ENCODE data around the gene CALR.
"Not testable (repeated sequence)": the region's sequence is repeated elsewhere in the genome, so short reads cannot be mapped to it uniquely, and the experiment has no call there.

CALR gene

DNA sequence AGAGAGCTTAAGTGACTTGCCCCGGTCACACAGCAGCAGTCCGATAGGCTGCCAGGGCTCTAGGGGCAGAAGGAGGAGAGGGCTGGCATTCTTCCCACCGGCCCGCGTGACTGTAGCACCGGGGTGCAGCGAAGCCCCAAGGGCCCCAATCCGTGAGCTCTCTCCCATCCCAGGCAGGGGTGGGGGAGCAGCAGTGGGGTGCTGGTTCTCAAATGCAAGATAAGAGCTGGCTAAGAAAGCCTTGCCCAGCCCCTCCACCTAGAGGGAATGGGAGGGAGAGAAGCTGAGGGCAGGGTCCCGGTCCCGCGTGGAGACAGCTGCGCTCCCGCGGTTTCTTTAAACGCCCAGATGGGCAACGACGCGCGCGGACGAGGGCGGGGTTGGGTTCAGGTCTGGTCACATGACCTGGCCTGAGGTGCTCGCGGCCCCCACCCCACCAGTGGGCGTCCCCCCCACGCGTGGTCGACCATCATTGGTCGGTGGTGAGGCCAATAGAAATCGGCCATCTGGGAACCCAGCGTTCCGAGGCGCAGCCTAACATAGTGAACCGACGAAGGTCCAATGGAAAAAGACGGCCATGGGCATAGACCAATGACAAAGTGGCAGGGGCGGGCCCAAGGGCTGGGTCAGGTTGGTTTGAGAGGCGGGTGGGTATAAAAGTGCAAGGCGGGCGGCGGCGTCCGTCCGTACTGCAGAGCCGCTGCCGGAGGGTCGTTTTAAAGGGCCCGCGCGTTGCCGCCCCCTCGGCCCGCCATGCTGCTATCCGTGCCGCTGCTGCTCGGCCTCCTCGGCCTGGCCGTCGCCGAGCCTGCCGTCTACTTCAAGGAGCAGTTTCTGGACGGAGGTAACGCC lies at the start of gene CALR:
CALR (plus strand) TSS at position 683 of the 852 bp plus-strand sequence; CDS start at position 754, 71 bp downstream.
- DNase-seq: peak; percentile 99

DNA sequence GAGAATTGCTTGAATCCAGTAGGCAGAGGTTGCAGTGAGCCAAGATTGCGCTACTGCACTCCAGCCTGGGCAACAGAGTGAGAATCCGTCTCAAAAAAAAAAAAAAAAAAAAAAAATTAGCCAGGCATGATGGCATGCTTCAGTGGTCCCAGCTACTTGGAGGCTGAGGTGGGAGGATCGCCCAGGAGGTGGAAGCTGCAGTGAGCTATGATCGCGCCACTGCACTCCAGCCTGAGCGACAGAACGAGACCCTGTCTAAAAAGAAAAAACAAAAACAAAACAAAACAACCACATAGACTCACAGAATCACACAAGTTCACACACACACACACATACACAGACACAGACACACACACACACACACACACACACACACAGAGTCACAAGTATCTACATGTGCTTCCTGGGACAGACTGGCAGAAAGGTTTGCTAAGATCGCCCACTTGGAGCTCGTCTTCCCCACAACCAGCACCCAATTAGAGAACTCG lies 48.1 kb upstream of the CALR start:
- not testable (repeated sequence) for DNase-seq

DNA sequence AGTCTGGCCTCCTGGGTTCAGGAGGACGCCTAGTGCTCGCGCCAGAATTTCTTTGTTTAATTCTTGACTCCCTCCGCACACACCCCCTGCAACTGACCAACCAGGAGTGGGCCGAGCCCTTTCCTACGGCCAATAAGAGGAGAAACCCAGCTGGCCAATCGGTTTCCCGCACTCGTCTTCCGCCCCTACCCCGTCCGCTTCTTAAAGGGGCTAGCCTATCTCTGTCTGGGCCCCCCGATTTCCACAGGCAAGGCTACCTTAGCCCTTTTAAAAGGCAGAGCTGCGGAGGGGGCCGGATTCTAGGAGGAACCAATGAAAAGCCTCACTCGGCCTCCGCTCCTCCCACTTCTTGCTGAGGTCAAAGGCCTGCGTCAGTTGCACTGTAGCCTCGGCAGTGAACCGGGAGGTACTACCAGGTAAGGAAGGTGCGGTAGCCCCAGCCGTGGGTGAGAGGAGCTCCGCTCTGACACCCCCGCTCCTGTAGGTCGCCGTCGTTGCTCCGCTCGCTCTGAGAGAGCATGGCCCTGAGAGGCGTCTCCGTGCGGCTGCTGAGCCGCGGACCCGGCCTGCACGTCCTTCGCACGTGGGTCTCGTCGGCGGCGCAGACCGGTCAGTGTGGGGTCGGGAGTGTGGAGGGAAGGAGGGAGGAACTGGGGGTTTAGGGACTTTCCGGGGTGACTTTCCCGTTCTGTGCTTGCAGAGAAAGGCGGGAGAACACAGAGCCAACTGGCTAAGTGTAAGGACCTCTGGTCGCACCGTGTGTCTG lies 47.4 kb upstream of the CALR start, which contains the start of gene GCDH:
GCDH (plus strand) TSS at position 374 of the 766 bp plus-strand sequence; CDS start at position 519, 145 bp downstream.
- peak; percentile 99 for DNase-seq

DNA sequence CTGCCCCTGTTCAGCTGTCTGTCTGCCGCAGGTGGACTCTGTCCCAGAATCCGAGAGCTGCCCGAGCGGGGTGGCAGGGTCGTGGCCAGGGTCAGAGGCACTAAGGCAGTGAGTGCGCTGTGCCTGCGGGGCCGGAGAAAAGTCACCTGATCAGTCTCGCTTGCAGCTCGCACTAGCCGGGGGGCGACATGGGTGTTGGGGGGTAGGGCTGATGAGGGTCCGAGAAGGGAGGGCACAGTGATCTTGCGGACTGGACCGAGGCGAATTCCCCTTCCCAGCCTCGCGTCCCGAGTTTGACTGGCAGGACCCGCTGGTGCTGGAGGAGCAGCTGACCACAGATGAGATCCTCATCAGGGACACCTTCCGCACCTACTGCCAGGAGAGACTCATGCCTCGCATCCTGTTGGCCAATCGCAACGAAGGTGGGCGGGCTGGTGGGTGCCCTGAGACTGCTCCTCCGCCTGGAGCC lies 46.8 kb upstream of the CALR start:
- no peak for DNase-seq

DNA sequence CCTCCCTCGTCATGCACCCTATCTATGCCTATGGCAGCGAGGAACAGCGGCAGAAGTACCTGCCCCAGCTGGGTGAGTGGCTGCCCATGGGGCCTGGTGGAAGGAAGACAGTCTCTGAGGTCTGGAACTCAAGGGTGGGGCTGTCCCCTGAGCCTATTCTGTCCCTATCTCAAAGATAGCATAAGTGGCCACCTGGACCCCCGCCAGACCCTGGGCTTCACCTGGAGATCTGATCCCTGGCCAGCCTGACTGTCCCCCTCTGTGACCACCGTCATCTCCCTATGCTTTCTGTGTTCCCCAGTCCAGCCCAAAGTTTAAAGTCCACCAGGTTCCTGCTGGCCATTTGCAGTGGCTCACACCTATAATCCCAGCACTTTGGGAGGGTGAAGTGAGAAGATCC lies 44.8 kb upstream of the CALR start:
- no peak for DNase-seq

DNA sequence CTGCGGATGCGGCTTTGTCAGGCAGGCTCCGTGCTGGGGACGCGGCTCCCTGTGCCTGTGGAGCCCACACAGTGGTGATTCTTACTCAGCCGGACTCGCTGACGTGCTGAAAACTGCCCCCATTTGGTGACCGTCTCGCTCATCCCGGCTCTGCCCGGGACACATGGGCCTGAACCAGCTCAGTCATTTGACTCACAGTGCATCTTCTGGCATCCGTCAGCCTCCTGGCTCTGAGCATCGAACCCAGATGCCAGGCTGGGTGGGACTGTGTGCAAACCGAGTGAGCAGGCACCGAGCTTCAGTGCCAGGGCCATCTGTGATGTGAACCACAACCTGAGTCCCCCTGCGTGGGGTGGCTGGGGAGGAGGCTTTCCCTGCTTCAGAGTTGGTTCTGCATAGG lies 41.9 kb upstream of the CALR start:
- DNase-seq: no peak

DNA sequence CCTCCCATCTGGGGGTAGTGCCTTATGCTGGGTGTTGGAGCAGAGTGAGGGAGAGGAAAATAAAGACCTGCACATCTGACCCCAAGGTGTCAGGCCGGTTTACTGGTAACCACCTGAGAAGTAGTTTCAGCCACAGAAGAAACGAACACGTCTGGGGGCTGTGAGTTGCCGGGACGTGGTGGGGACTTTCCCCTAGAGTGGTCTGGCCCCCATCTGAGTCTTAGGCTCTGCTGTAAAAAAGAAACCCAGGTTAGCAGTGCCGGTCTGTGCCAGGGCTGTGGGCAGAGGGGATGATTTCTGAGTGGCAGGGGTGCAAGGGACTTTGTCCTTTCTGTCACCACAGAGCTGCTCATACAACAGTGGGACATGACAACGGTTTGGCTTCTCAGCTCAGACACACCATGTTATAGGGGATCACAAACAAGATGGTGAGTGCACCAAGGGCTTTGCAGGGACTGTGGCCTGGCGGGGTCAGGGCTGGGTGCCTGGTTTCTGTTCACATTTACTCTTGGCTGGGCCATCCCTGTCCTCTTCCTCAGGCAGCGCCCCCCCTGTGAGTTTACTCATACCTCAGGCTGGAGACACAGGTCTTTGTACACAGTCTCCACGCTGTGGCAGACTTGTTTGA lies 38.4 kb upstream of the CALR start:
- DNase-seq: no peak

DNA sequence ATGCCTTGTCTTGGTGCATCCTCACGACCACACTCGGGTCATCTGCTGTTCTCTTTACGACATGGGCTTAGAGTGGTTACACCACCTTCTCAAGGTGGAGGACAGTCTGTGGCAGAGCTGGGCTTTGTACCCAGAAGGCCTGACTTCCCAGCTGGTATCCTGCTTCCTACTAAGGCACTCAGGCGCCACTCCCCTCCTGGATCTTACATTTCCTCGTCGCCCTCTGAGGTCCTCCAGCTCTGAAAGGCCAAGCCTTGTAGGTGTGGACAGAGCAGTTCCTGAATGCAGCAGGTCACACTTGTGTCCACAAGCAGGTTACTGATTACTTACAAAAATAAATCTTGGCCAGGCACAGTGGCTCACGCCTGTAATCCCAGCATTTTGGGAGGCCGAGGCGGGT lies 31.2 kb upstream of the CALR start:
- no peak for DNase-seq

DNA sequence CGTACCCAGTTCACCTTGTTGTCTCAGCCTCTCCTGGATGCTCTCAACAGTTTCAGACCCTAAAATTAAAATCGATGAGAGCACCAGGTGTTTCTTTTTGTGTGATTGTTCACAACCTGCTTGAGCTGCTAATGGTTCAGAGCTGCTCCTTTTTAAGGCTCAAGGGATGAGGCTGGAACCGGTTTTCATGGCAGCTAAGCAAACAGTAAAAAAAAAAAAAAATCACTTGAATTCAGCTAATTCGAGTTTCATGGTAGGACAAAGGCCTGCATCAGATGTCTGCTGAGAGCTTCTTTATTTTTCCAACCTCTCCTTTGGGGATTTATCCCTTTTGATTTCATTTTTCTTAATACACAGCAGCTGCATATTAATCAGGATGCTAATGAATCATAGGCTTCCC lies 25.8 kb upstream of the CALR start:
- DNase-seq: no peak

DNA sequence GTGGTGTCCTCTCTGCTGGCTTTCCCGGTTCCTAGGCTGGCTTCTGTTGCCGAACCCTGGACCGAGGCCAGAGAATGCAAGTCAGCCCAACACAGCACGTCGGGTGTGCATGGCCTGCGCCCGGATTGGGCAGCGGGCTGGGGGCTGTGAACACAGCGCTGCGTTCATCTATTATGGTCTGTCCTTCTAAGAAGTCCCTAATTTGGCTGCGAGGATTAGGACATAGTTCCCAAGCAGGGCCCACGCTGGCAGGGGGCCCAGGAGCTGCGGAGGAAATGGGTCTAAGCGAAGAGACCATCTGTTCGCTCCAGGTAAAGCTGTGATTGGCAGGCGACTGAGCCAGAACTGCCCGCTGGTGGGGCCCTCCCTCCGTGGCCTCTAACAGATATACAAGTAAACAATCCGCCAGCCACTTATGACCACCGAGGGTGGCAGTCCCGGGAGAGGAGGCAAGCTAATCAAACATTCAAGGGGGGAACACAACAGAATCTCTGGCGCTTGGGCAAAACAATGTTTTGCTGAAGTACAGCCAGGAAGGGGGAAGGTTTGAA lies 25.3 kb upstream of the CALR start:
- DNase-seq: no peak

DNA sequence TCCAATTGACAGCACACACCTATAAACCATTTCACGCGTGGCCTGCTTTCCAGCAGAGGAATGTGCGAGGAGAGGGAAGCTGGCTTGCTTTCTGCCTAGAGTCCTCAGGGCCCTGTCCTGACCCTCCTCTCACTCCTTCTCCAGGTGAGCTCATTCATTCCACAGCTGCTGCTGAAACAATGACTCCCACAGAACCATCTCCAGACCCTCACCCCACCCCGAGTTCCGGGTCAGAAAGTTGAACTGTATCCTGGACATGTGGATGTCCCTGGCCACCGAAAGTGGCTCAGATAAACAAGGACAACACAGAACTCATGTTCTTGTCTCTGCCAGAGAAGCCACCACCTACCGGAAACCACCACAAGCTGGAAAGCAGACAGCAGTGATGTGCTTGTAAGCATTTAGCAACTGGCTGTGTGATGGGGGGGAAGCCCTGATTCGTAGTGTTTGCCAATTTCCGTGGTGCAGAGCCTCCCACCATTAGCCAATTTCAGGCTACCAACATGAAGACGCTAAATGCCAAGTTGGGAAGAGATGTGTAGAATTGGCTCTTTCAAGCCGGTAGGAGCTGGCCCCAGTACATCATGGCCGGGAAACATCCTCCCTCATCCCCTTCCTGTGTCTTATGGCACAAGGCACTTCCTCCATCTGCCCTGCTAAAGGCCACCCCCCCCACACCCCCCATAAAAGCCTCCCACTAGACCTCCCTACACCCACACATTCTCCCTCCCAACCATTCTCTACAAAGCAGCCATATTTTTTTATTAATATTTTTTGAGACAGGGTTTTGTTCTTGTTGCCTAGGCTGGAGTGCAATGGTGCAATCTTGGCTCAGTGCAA lies 24.3 kb upstream of the CALR start:
- peak; percentile 61 for DNase-seq

DNA sequence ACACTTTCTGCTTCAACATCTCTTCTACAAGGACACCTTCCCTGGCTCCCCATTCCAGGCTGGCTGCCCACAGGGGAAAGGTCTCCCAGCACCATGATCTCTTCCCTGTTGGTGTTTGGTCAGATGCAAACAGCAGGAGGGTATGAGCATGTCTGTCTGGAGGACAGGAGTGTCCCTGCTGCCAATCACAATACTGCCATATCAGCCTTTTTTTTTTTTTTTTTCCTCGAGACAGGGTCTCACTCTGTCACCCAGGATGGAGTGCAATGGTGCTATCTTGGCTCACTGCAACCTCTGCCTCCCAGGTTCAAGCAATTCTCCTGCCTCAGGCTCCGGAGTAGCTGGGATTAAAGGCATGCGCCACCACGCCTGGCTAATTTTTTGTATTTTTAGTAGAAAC lies 22.5 kb upstream of the CALR start:
- not testable (repeated sequence) for DNase-seq

DNA sequence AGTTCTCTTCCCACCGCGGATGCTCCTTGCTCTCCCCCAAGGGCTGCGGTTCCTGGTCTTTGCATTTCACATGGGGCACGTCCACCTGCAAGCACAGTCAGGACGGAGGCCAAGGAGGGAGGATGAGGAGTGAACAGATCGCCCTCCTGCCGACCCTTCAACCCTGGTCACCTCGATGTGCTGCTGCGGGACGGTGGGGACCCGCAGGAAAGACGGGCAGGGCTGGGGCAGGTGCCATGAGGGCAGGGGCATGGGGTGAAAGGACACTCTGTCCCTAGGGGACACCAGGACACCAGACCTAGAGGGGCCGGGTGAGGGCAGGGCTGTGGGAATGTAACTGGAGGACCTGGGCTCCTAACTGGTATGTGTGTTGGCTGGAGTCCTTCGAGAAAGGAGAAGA lies 20.2 kb upstream of the CALR start:
- DNase-seq: no peak

DNA sequence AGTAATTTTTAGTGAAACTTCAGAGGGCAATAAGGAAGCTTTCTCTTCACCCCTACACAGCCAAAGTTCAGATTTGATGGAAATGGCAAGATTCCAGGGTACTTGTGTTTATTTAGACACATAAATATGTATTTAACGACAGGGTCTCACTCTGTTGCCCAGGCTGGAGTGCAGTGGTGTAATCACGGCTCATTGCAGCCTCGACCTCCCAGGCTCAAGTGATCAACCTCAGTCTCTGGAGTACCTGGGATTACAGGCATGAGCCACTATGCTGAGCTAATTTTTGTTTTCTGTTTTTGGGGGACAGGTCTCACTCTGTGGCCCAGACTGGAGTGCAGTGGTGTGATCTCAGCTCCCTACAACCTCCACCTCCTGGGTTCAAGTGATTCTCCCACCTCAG lies 17.4 kb upstream of the CALR start:
- DNase-seq: no peak

DNA sequence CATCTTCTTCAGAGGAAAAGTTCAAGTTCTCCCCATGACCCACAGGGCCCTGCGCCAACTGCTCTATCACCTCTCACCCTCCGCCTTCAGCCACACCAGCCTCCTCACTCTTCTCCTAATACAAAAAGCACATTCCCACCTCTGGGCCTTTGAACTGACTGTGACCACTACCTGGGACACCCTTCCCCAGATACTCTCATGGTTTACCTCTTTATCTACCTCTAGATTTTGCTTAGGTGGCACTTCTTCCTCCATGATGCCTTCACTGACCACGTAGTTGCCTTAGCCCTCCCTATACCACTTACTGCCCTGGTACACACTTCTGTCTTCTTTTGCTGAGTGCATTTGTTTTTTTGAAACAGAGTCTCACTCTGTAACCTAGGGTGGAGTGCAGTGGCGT lies 15.4 kb upstream of the CALR start:
- no peak for DNase-seq

DNA sequence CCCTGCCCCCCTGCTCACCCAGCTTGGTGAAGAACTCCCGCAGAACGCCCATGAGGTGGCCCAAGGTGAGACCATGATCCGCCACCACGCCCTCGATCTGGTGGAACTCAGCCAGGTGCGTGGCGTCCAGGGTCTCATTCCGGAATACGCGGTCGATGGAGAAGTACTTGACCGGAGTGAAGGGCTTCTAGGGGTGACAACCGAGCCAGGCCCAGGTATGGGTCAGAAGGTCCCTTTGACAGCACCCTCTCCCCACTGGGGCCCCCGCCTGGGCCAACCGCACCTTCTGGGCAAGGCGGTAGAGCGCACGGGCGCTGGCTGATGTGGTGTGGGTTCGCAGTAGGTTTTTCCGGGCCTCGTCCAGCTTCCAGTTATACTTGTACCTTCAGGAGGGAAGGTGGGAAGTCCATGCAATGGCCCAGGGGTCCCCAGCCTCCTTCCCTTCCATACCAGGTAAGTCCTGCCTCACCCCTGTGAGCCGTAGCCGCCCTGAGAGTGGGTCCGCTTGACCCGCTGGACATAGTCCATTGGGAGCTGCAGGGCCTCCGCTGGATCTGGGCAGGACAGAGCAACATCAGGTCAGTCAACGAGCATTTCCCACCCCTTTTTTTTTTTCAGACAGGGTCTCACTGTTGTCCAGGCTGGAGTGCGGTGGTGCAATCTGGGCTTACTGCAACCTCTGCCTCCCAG lies 13.6 kb upstream of the CALR start:
- no peak for DNase-seq

DNA sequence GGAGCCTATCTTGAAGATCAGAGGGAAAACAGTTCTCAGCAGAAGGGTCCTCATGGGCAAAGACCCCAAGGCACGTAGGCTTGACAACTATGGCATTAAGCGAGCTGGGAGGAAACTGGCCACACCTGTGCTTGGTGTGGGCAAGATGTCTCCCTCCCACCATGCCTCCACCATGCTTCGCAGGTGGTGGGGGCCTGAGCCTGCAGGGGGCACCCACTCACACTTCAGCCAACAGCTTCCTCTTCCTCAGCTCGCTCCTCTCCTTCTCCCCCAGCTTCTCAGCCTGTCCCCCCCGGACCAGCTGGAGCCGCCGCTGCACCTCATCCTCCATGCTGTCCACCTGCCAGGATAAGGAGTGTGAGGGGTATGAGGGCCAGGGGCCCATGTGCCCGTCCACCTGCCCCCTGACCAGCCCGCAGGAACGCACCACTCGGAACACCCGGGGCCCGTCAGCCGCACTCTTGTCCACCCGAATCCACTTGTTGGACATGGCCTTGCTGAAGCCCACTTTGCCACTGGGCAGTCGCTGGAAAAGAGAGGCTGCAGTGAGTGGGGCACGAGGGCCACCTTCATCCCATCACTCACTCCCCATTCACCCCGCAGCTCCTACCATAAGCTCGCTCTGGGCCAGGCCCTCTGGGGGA lies 8.3 kb upstream of the CALR start:
- DNase-seq: no peak

DNA sequence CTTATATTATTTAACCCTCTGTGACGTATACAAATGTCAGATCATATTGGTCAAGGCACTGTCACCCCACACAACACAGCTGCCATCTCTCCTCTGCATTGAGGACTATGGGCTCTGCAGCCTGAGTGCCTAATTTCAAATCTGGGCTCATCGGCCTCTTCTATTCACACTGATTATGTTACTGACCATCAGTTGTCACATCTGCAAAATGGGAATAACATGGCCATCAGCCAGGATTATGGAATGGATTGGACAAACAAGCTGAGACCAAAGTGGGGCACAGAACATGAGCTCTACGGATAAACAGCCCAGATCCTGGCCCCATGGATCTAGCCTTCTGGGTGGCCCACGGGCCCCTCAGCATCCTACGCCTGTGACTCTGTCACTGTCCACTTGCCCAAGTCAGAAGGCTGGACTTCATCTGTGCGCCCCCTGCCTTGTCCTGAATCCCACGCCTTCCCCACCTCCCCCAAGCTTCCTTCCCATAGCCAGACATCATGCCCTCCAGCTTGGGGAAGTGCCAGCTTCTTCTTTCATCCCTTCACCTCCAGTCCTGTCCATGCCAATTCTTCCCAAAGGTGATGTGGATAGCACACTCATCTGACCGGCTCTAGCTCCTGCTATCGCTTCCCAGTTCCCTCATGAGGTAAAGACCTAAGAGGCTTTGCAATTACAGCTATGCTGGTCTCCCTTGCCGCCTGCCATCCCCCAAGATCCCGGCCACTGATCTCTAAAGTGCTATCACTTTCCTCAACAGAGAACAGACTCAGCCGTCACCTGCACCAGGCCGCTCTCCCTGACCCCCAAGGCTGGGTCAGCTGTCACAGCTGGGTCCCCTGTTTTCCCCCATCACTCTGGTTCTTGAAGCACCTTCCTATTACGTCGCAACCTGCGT lies 5.8 kb upstream of the CALR start:
- no peak for DNase-seq

DNA sequence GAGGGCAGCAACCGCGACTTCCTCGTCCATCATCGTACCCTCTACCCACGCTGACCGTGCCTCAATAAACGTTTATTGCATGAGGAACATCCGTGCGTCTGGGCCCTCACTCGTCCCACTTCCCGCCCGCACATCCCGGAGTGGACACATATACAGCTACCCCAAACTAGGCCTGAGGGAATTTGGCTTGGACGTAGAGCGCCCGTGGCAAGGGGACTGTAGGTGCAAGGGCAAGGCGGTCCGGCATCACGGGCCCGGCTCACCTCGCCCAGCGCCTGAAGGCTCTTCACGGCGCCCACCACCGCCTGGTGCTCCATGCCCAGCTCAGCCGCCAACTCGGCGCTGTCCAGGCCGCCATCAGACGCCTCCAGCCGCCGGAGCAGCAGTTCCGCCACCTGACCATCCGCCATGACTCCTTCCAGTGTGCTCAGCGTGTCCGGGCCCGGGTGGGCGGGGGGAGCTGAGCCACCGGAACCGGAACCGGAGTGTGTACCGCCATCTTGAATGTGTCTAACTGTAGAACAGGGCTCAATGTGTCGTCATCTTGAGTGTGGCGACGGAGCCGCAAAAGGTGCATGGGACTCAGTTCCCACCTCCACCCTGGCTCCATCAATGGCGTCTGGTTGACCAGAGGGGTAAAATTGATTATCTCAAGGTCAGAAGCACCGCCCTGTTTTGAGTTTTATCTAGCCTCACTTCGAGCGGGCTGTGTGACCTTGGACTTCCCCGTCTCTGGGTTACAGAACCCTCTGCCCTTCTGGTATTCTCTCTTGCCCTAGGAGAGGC lies 4.9 kb upstream of the CALR start, which contains the start of gene FARSA:
FARSA (minus strand) TSS at position 425 of the 786 bp plus-strand sequence; CDS start at position 410, 15 bp downstream.
- DNase-seq: peak; percentile 94
